ENCODE results near the gene ZNF775. TPM values are rescaled to one million over a fixed set of nuclear protein-coding genes. Genes with fewer than 3 reads are reported as not detected.

Gene ZNF775
- polyA plus RNA-seq, 3 donors from 2014 or later = 3.3 to 5.5 (median 5.5) TPM

- Mint-ChIP-seq H3K36me3 (peaks cover 0 to 9% (median 4%) of the 10 kb centered on the region in 3 donors), H3K4me1 (peaks cover 13 to 17% of the 10 kb centered on the region in 2 donors), H3K9me3 (no peaks in the 10 kb centered on the region), H3K27ac (no peak overlapping the region), H3K4me3 (no peak overlapping the region), H3K27me3 (ENCODE audit: low read depth in 3 of 3) (peaks cover 0 to 1% (median 0%) of the 10 kb centered on the region in 3 donors)
- no peak for DNase-seq
Measured at GRCh38 chr7:150399421-150400007, 20.4 kb downstream of the ZNF775 start.

DNA sequence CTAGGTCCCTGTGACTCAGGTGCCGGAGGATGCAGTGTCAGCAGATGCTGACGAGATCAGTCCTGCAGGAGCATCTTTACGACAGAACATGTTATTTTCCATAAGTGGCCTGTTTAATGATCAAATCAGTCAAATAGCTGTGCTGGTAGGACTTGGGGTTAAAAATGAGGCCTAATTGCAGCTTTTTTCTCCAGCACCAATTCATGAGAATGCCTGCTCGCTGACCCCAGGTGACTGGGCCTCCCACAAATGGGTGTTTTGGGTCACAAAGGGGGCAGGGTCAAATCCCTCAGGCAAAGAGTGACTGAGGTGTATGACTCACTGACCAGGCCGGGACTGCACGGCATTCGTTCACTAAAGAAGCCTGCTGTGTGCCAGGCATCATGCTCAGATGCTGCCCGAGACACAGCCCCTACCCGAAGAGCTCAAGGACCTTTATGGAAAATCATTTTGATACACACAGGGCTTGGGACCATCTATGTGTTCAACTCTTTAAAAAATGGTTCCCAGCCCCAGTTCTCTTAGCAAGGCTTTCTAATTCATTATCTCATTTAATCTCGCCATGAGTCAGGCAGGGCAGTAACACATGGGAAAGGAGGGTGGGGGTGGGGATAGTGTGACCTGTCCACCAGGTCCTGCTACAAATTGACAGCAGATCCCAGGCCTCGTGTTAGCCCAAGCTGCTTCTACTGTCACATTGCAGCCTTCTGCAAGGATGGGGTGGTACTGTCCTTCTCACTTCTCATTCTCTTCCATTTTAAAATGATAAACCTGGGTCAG lies 21.1 kb downstream of the ZNF775 start:
- DNase-seq = no peak
- Mint-ChIP-seq H3K9me3 (no peaks in the 10 kb centered on the region), H3K4me3 (no peak overlapping the region), H3K27me3 (ENCODE audit: low read depth in 3 of 3) (peaks cover 0 to 3% (median 0%) of the 10 kb centered on the region in 3 donors), H3K27ac (no peak overlapping the region), H3K4me1 (peaks cover 16 to 19% of the 10 kb centered on the region in 2 donors), H3K36me3 (peaks cover 0 to 9% (median 4%) of the 10 kb centered on the region in 3 donors)

DNA sequence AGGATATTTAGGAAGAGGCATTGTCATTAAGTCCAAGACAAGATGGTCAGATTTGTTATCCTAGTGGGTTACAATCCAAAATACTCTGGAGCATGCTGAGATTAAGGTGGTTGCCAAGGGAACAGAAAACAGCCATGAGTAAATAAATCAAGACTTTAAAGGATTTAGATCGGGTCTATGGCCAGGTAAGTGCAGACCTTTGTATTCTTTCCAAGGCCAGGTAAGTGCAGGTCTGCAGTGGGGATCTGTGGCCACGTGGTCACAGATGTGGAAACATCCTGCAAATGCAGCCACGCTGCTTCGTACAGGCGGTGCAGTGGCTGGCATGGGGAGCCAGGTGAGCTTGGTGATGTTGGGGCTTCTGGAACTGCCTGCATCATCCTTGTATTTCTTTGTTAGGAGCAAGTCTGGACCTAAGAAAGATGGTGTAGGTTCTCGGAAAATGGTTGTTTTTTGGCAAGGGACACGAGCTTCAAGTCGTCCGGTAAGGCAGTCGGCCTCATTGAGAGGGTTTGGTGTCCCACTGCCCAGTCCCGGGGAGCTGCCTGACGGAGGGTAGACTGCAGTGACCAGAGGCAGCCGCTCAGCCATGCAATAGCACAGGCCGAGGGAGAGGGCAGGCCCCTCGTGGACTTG lies 21.8 kb downstream of the ZNF775 start:
- Mint-ChIP-seq H3K4me1 (peaks cover 22 to 23% of the 10 kb centered on the region in 2 donors), H3K27ac (no peak overlapping the region), H3K9me3 (no peaks in the 10 kb centered on the region), H3K36me3 (peaks cover 0 to 5% (median 4%) of the 10 kb centered on the region in 3 donors), H3K27me3 (ENCODE audit: low read depth in 3 of 3) (peaks cover 0 to 7% (median 2%) of the 10 kb centered on the region in 3 donors), H3K4me3 (no peak overlapping the region)
- DNase-seq = no peak

GRCh38 chr7:150401424-150401790 lies 22.3 kb downstream of the ZNF775 start:
- Mint-ChIP-seq H3K4me1 (peaks cover 27 to 28% of the 10 kb centered on the region in 2 donors), H3K27ac (no peak overlapping the region), H3K4me3 (no peak overlapping the region), H3K36me3 (no peaks in the 10 kb centered on the region), H3K27me3 (ENCODE audit: low read depth in 3 of 3) (peaks cover 0 to 7% (median 5%) of the 10 kb centered on the region in 3 donors), H3K9me3 (no peaks in the 10 kb centered on the region)
- no peak for DNase-seq

GRCh38 chr7:150401861-150402631 lies 22.9 kb downstream of the ZNF775 start:
- Mint-ChIP-seq H3K4me1 (peaks cover 34 to 35% of the 10 kb centered on the region in 2 donors), H3K4me3 (peak overlapping the region in 3 of 5 donors; percentile 40 to 52 (median 48)), H3K27ac (peak overlapping the region in 5 of 6 donors; percentile 7 to 69 (median 38)), H3K27me3 (ENCODE audit: low read depth in 3 of 3) (peaks cover 0 to 7% (median 5%) of the 10 kb centered on the region in 3 donors), H3K9me3 (no peaks in the 10 kb centered on the region), H3K36me3 (peaks cover 1 to 2% (median 1%) of the 10 kb centered on the region in 3 donors)
- DNase-seq = no peak

DNA sequence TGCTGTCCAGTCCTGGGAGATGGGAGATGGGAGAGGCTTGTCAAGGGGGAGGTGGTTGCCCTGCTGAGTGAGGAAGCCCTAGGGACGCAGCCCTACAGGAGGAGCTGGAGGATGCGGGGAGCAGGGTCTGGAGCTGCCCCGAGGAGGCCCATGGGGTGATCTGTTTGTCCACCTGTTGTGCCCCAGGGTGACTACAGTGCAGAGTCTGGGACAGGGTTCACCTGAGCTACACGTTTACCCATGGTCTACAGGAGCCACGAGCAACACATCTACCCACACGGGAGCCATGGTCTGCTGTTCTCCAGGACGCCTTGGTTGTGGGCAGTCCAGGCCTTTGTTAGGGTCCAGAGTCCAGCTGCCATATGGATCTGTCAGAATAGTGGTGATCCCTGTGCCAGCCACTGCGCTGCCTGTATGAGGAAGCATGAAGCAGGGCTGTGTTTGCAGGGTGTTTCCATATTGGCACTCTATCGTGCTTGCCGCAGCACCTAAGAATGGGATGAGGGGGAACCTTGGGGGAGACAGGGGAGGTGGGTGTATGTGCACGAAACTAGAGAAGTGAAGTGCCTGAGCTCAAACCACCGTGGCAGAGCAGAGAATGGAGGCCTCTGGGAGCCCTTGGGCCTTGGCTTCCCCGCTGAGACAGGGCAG lies 23.7 kb downstream of the ZNF775 start:
- H3K27me3 Mint-ChIP-seq (ENCODE audit: low read depth in 3 of 3) = peaks cover 0 to 7% (median 5%) of the 10 kb centered on the region in 3 donors
- peaks cover 3 to 5% (median 4%) of the 10 kb centered on the region in 3 donors for H3K36me3 Mint-ChIP-seq
- no peaks in the 10 kb centered on the region for H3K9me3 Mint-ChIP-seq
- DNase-seq = no peak
- H3K4me1 Mint-ChIP-seq = peaks cover 37% of the 10 kb centered on the region in 2 donors
- peak overlapping the region in 4 of 5 donors; percentile 40 to 52 (median 44) for H3K4me3 Mint-ChIP-seq
- peak overlapping the region; percentile 22 to 90 (median 58) for H3K27ac Mint-ChIP-seq

GRCh38 chr7:150403376-150404171 lies 24.4 kb downstream of the ZNF775 start:
- Mint-ChIP-seq H3K4me1 (peaks cover 37 to 38% of the 10 kb centered on the region in 2 donors), H3K27me3 (ENCODE audit: low read depth in 3 of 3) (peaks cover 0 to 7% (median 5%) of the 10 kb centered on the region in 3 donors), H3K36me3 (peaks cover 4 to 5% (median 5%) of the 10 kb centered on the region in 3 donors), H3K27ac (peak overlapping the region; percentile 86 to 97 (median 94)), H3K9me3 (no peaks in the 10 kb centered on the region), H3K4me3 (peak overlapping the region; percentile 54 to 95 (median 87))
- no peak for DNase-seq

GRCh38 chr7:150404172-150404804 lies 25.2 kb downstream of the ZNF775 start:
- H3K4me3 Mint-ChIP-seq = peak overlapping the region; percentile 79 to 98 (median 88)
- DNase-seq = no peak
- H3K9me3 Mint-ChIP-seq = no peaks in the 10 kb centered on the region
- peaks cover 0 to 7% (median 5%) of the 10 kb centered on the region in 3 donors for H3K27me3 Mint-ChIP-seq (ENCODE audit: low read depth in 3 of 3)
- H3K4me1 Mint-ChIP-seq = peaks cover 41 to 42% of the 10 kb centered on the region in 2 donors
- peak overlapping the region; percentile 86 to 97 (median 94) for H3K27ac Mint-ChIP-seq
- peaks cover 5 to 8% (median 7%) of the 10 kb centered on the region in 3 donors for H3K36me3 Mint-ChIP-seq

- H3K9me3 Mint-ChIP-seq = no peaks in the 10 kb centered on the region
- peaks cover 0 to 7% (median 5%) of the 10 kb centered on the region in 3 donors for H3K27me3 Mint-ChIP-seq (ENCODE audit: low read depth in 3 of 3)
- H3K36me3 Mint-ChIP-seq = peaks cover 5 to 8% (median 7%) of the 10 kb centered on the region in 3 donors
- DNase-seq = peak; percentile 82 to 85 (median 84)
- peak overlapping the region; percentile 90 to 98 (median 97) for H3K27ac Mint-ChIP-seq
- peaks cover 41 to 42% of the 10 kb centered on the region in 2 donors for H3K4me1 Mint-ChIP-seq
- H3K4me3 Mint-ChIP-seq = peak overlapping the region; percentile 87 to 98 (median 95)
Measured at GRCh38 chr7:150404805-150405583, 25.9 kb downstream of the ZNF775 start.

- Mint-ChIP-seq H3K4me1 (peaks cover 41 to 42% of the 10 kb centered on the region in 2 donors), H3K9me3 (no peaks in the 10 kb centered on the region)
- peak in 2 of 3 donors; percentile 52 to 55 for DNase-seq
Measured at GRCh38 chr7:150405584-150406311, 26.6 kb downstream of the ZNF775 start.

DNA sequence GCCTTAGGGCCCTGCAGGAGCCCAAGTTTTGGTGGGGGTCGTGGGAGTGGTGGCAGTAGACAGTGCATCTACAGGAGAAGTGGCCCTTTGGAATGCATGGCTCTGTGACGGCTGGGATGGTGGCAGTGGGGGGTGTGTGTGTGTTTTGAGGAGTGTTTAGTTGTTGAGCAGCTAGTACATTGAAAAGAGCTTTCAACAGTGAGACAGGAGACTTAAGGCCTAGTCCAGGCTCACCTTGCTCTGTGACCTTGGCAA lies 27.1 kb downstream of the ZNF775 start:
- H3K4me1 Mint-ChIP-seq = peaks cover 41 to 42% of the 10 kb centered on the region in 2 donors
- peak in 1 of 3 donors; percentile 10 for DNase-seq
- peaks cover 5 to 13% (median 7%) of the 10 kb centered on the region in 3 donors for H3K36me3 Mint-ChIP-seq
- peaks cover 0 to 7% (median 5%) of the 10 kb centered on the region in 3 donors for H3K27me3 Mint-ChIP-seq (ENCODE audit: low read depth in 3 of 3)
- no peaks in the 10 kb centered on the region for H3K9me3 Mint-ChIP-seq
- peak overlapping the region; percentile 90 to 98 (median 97) for H3K27ac Mint-ChIP-seq
- peak overlapping the region; percentile 87 to 98 (median 95) for H3K4me3 Mint-ChIP-seq

More at GRCh38 chr7:150405584-150406311, 26.6 kb downstream of the ZNF775 start:
- H3K27ac Mint-ChIP-seq = peak overlapping the region; percentile 90 to 98 (median 97)
- peaks cover 0 to 7% (median 5%) of the 10 kb centered on the region in 3 donors for H3K27me3 Mint-ChIP-seq (ENCODE audit: low read depth in 3 of 3)
- H3K4me3 Mint-ChIP-seq = peak overlapping the region; percentile 87 to 98 (median 95)
- H3K36me3 Mint-ChIP-seq = peaks cover 5 to 12% (median 7%) of the 10 kb centered on the region in 3 donors
